GM19351 (cell line): Measurements from ENCODE around the gene ATP11C.
"Not testable (repeated sequence)": the region's sequence is repeated elsewhere in the genome, so short reads cannot be mapped to it uniquely, and the experiment has no call there.

Experiments used
- ATAC-seq: cut with Tn5 transposase; IDR thresholded peaks from one replicate; pipeline ENCODE4 v1.9.1; 2021; ENCODE audit warnings: mild to moderate bottlenecking, moderate library complexity; ENCODE audit not compliant: unreplicated experiment

Gene ATP11C

GRCh38 chrX:139864640-139865039, 68.2 kb downstream of the ATP11C start:
- ATAC-seq = no peak

DNA sequence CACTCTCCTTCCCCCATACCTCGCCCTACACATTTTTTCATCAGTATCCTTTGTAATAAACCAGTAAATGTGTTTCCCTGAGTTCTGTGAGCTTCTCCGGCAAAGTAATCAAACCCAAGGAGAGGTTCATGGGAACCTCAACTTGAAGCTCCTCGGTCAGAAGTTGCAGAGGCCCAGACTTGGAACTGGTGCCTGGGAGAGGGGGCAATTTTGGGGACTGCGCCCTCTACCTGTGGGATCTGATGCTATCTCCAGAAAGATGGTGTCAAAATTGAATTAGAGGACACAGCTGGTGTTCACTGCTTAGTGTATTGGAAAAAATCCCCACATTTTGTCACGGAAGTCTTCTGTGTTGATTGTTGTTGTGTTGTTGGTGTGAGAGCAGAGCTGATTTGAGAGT, 70.6 kb downstream of the ATP11C start:
- ATAC-seq = no peak

GRCh38 chrX:139856826-139857225, 76.0 kb downstream of the ATP11C start:
- ATAC-seq = not testable (repeated sequence)

DNA sequence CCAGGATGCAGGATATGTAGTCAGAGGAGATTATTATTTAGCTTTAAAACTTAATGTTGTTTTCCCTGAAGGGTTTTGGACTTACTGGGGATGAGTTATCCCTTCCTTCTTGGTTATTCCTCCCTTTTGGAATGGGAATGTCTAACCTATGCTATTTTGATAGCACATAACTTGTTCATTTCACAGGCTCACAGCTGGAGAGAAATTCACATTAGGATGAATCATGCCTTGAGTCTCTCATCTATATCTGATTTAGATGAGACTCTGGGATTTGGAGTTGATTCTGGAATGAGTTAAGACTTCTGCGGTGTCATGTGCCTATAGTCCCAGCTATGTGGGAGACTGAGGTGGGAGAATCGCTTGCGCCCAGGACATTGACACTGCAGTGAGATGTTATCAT, 81.1 kb downstream of the ATP11C start:
- no peak for ATAC-seq

GRCh38 chrX:139850968-139851367, 81.9 kb downstream of the ATP11C start:
- ATAC-seq = no peak

GRCh38 chrX:139844884-139845283, 88.0 kb downstream of the ATP11C start:
- peak; percentile 50 for ATAC-seq

DNA sequence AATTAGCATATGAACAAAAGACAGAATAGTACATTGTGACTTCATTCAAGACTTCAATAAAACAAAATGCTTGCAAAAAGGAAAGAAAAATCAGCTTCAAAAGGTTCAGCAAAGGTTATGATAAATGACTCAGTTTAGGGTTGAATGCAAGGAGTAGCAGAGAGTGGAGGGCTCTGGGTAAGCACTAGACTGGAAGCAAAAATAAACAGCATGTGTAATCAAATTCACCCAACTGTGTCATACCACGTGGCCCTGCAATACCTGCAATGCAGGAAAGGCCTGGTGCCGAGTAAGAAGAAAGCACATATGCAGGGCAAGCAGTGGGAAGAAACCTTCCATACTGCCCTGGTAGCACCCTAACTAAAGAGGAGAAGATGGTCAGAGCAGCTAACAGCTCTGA, 88.7 kb downstream of the ATP11C start:
- ATAC-seq = peak; percentile 77

- no peak for ATAC-seq
Measured at GRCh38 chrX:139842326-139843185, 90.3 kb downstream of the ATP11C start.

DNA sequence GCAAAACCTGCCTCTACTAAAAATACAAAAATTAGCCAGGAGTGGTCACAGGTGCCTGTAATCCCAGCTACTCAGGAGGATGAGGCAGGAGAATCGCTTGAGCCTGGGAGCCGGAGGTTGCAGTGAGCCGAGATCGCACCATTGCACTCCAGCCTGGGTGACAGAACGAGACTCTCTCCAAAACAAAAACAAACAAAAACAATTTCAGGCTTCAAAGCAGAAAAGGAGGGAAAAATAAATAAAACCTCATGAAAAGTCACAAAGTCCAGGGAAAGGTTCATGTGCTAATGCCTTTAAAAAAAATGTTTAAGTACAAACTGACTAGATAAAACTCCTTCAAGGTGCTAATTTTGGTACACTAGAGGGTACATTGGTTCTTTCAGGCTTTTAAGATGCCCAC, 96.5 kb downstream of the ATP11C start:
- not testable (repeated sequence) for ATAC-seq

GRCh38 chrX:139834879-139835278, 98.0 kb downstream of the ATP11C start:
- no peak for ATAC-seq

- ATAC-seq = no peak
Measured at GRCh38 chrX:139832718-139833309, 100.0 kb downstream of the ATP11C start.

DNA sequence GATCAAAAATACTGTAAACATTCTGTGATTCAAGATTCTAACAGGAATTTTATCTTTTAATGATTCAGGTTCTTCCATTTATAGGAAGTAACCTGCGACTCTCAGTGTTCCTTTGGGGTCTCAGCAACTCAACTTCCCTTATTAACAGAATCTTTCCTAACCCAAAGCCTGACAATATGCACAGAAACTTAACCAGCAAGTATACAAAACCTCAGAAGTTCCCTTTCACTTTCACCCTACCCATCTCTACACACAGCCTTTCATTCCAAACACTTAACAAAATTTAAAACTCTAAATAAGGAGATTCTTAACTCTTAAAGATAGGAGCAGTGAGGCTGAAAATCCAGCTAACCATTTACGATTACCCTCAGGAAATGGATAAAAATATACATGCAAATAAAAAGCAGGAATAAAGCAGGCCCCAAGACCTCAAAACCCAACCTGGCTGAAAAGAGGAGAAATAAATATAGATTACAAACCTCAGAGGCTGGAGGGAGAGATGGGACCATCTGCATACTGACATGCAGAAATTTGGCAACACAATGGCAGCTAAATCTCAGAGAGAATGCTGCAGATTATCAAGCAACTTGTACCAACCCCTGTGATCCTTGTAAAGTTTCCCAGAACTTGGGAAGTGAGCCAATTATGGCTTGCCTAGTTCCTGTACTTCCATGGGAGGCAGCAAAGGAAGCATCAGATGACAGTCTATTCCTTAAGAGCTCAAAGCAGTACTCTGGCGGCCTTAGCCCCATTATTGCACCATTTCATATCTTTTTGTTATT, 101.0 kb downstream of the ATP11C start:
- ATAC-seq = peak; percentile 87

DNA sequence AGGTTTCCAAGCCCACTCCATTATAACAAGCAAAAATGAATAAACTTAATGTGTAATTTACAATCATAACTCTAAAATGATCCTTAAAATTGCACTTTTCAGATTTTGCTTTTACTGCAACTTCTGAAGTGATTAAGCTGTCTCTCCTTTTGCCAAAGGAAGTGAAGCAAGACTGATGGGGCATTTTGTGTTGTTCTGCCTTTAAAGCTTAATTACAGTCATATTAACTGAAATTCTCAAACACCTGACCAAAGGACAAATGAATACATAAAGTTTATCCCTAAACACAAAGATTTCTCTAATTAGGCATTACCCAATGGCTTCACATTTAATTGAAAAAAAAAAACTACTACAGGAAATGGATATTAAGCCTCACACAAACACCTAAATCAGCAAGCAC, 101.8 kb downstream of the ATP11C start:
- ATAC-seq = no peak

GRCh38 chrX:139828830-139829229, 104.0 kb downstream of the ATP11C start:
- ATAC-seq = no peak

DNA sequence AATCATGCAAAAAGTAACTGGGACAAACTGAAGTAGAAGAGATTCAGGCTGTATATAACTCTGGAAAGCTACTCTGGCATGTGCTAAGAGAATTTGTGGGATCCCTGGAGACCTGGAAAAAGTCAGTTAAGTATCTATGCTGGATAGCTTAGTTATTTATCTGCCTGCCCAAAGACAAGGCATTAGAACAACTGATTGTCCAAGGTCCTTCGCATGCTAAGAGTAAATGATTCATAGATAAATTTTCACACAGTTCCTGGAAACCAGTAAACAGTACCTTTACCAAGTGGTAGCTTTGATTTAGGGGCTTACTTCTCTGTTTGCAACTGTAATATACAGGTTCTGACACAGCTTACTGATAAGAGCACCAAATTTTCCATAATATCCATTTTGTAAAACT, 104.8 kb downstream of the ATP11C start:
- ATAC-seq = no peak

DNA sequence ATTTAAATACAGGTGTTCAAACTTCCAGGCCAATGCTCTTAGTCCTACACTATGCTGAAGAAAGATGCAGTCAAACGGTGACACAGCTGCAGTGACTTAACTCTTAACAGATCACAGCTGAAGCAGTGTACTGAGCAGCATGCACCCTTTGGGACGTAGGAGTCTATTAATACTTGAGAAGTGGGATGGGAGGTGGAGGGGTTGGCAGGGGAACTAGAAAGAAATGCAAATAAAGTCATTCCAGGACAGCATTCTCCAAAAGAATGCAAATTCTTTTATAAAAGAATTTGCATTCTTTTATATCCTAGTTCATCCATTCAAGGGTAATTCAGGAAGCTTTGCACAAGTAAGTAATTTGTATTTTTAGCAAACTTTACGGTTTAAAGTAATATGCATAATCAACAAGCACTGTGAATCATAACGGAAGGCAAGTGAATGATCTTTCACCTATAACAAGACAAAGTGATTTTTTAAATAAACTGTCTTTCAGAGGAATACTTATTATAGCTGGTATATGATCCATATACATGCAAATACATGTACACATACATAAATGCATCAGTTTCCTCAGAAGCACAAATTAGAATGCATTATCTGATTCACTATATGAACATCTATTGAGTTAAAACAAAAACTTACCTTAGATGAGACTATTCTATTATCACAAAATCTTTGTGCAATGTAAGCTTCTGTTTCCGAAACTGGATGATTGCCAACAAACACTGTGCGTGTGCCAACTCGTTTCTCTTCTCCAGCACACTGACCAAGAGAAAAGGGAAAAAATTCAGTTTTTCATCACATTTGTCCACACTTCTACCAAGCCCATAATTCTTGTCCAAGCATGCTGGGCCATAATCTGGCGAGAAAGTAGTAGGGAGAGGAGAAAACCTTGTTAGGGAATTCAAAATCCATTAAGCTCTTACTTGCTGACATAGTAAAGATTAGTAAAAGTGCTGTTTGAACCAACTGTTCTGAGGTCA, 106.5 kb downstream of the ATP11C start:
- peak; percentile 40 for ATAC-seq

GRCh38 chrX:139825618-139826017, 107.2 kb downstream of the ATP11C start:
- ATAC-seq = peak; percentile 44

- no peak for ATAC-seq
Measured at GRCh38 chrX:139823806-139824205, 109.0 kb downstream of the ATP11C start.

DNA sequence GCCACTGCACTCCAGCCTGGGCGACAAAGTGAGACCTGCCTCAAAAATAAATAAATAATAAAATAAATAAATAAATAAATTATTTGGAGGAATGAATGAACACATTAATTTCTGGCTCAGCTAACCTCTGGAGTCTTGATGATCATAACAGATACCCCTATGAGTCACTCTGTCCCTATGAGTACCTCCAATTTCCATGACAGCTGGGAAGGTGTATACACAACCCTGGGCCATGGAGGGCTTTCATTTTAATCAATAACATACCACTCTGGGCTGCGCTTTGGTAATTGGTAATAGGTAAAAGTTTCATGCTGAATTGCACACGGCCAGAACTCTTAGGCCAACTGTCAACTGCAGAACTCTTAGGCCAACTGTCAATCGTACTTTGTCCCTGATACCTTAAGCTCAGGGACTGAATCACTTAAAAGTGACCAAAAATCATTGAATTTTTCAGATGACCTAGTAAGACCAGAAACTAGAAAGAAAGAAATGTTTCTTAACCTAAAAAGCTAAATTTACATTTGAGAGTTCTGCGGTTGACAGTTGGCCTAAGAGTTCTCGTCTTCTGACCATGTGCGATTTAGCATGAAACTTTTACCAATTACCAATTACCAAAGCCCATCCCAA, 112.4 kb downstream of the ATP11C start:
- ATAC-seq = no peak

DNA sequence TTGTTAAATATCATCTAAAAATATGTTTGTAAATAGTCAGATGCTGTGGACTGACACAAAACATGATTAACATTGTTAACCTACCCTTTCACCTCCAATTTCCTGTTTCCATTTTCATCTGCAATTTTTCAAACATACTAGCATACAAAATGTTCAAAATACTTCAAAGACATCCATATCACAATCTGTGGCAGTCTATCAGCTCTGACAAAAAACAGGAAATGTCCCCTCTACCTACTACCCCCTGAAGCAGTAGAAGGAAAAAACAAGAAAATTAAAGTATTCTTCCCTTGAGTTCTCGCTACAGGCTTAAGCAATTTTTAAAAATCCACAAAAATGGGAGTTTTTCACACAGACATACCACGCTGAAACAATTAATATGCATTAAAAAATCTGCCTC, 116.6 kb downstream of the ATP11C start:
- no peak for ATAC-seq
